ENCODE data around the gene TCF19.

- TF ChIP-seq CTCF (IDR thresholded peaks at IDR 0.05) (no peak), POLR2AphosphoS5 (IDR thresholded peaks at IDR 0.05) (peak in 2 of 3 donors; percentile 41 to 63)
Observed at GRCh38 chr6:31144296-31144969, 14.0 kb upstream of the TCF19 start.

All from stomach (tissue), 4 donors.